Astrocyte (in vitro differentiated cells and primary cell): ENCODE results near the gene ACYP1. TPM values are rescaled to one million over a fixed set of nuclear protein-coding genes. Genes with fewer than 3 reads are reported as not detected.
A peak's percentile ranks its signal among the peaks of the same experiment; 100 is the strongest.

Experiments used
- DNase-seq: peaks from one replicate; pipeline ENCODE4 v3.0.0-alpha.2; 2010; ENCODE audit warnings: low read depth
- FAIRE-seq: peaks from 2 replicates; lab custom pipeline; 2011; peaks lifted over from hg19 to GRCh38; lab: Jason Lieb, UNC
- H2AFZ ChIP-seq: 2 replicates; pipeline ENCODE4 v1.6.0; 2012; ENCODE audit warnings: low read depth, low read length, inconsistent platforms
- H3K27ac ChIP-seq: 2 replicates; pipeline ENCODE4 v1.5.1; 2011; ENCODE audit warnings: low read depth, low read length, inconsistent platforms
- H3K27me3 ChIP-seq: 2 replicates; pipeline ENCODE4 v1.6.0; 2011; ENCODE audit warnings: low read length, inconsistent platforms; ENCODE audit not compliant: insufficient read depth
- H3K36me3 ChIP-seq: 2 replicates; pipeline ENCODE4 v1.5.1; 2011; ENCODE audit warnings: low read length, inconsistent platforms; ENCODE audit not compliant: insufficient read depth
- H3K4me1 ChIP-seq: 2 replicates; pipeline ENCODE4 v1.5.1; 2011; ENCODE audit warnings: low read length, inconsistent platforms; ENCODE audit not compliant: insufficient read depth
- H3K4me2 ChIP-seq: 2 replicates; pipeline ENCODE4 v1.6.0; 2012; ENCODE audit warnings: low read length, inconsistent platforms
- H3K4me3 ChIP-seq: 2 replicates; pipeline ENCODE4 v1.5.1; 2011; ENCODE audit warnings: low read depth, mild to moderate bottlenecking, low read length, inconsistent platforms; ENCODE audit not compliant: insufficient read depth
- H3K79me2 ChIP-seq: 2 replicates; pipeline ENCODE4 v1.6.0; 2012; ENCODE audit warnings: mild to moderate bottlenecking, low read length, inconsistent platforms; ENCODE audit not compliant: insufficient read depth
- H3K9ac ChIP-seq: 2 replicates; pipeline ENCODE4 v1.6.0; 2012; ENCODE audit warnings: mild to moderate bottlenecking, low read length, inconsistent platforms
- H3K9me3 ChIP-seq: 2 replicates; pipeline ENCODE4 v1.5.1; 2012; ENCODE audit warnings: low read depth, mild to moderate bottlenecking, low read length, inconsistent platforms; ENCODE audit not compliant: insufficient read depth
- H4K20me1 ChIP-seq: 2 replicates; pipeline ENCODE4 v1.6.0; 2012; ENCODE audit warnings: low read length, inconsistent platforms; ENCODE audit not compliant: insufficient read depth
- H3K27ac Mint-ChIP-seq: one replicate; pipeline ENCODE4 v1.8.0; 2021; ENCODE audit warnings: mild to moderate bottlenecking, mixed read lengths; ENCODE audit not compliant: unreplicated experiment
- H3K27me3 Mint-ChIP-seq: one replicate; pipeline ENCODE4 v1.8.0; 2021; ENCODE audit warnings: low read depth, mixed read lengths; ENCODE audit not compliant: unreplicated experiment
- H3K36me3 Mint-ChIP-seq: one replicate; pipeline ENCODE4 v1.8.0; 2021; ENCODE audit warnings: low read depth, mixed read lengths; ENCODE audit not compliant: unreplicated experiment
- H3K4me1 Mint-ChIP-seq: one replicate; pipeline ENCODE4 v1.8.0; 2021; ENCODE audit warnings: low read depth, mixed read lengths; ENCODE audit not compliant: unreplicated experiment
- H3K4me3 Mint-ChIP-seq: one replicate; pipeline ENCODE4 v1.8.0; 2021; ENCODE audit warnings: mild to moderate bottlenecking, moderate library complexity, mixed read lengths; ENCODE audit not compliant: unreplicated experiment
- H3K9me3 Mint-ChIP-seq: one replicate; pipeline ENCODE4 v1.8.0; 2021; ENCODE audit warnings: mild to moderate bottlenecking, mixed read lengths; ENCODE audit not compliant: unreplicated experiment
- EZH2 ChIP-seq: IDR thresholded peaks from 2 replicates; pipeline ENCODE4 v1.6.1; 2012; ENCODE audit warnings: mild to moderate bottlenecking, low read length, inconsistent platforms; ENCODE audit not compliant: insufficient read depth
- total RNA-seq: library from RNA; stranded (reverse); gene quantifications from 2 replicates; pipeline ENCODE4 v1.2.1, GENCODE V29; 2021
- TF ChIP-seq, protein P1 (sequence below): IDR thresholded peaks from 2 replicates; pipeline ENCODE4 v1.5.1; 2011; ENCODE audit warnings: low read depth, mild to moderate bottlenecking, inconsistent platforms, low read length, moderate library complexity; ENCODE audit not compliant: insufficient read depth

ACYP1 gene
- total RNA-seq, 1 donor from 2014 or later = 8.9 TPM

DNA sequence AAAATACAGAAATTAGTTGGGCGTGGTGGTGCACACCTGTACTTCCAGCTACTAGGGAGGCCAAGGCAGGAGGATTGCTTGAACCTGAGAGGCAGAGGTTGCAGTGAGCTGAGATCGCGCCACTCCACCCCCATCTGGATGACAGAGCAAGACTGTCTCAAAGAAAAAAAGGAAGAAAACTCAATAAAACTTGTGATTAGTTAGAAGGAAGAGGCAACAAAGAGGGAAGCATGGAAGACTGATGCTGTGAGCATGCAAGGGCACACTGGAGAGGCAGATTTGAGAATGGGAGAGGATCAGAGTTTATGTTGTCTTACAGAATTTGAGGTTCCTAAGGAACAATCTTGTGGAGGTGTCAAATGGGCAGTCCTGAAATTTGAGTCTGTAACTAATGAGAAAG, 2.9 kb upstream of the ACYP1 start:
- no peak overlapping the region for H3K27ac Mint-ChIP-seq
- Histone ChIP-seq H3K9ac (no peak overlapping the region), H2AFZ (no peak overlapping the region), H3K36me3 (no peaks in the 10 kb centered on the region), H3K27ac (no peak overlapping the region), H3K27me3 (no peaks in the 10 kb centered on the region), H3K9me3 (no peaks in the 10 kb centered on the region), H3K4me3 (no peak overlapping the region), H3K4me1 (peaks cover 16% of the 10 kb centered on the region), H3K79me2 (peaks cover 10% of the 10 kb centered on the region), H3K4me2 (no peak overlapping the region), H4K20me1 (no peaks in the 10 kb centered on the region)
- no peaks in the 10 kb centered on the region for H3K36me3 Mint-ChIP-seq
- TF ChIP-seq, protein P1, sequence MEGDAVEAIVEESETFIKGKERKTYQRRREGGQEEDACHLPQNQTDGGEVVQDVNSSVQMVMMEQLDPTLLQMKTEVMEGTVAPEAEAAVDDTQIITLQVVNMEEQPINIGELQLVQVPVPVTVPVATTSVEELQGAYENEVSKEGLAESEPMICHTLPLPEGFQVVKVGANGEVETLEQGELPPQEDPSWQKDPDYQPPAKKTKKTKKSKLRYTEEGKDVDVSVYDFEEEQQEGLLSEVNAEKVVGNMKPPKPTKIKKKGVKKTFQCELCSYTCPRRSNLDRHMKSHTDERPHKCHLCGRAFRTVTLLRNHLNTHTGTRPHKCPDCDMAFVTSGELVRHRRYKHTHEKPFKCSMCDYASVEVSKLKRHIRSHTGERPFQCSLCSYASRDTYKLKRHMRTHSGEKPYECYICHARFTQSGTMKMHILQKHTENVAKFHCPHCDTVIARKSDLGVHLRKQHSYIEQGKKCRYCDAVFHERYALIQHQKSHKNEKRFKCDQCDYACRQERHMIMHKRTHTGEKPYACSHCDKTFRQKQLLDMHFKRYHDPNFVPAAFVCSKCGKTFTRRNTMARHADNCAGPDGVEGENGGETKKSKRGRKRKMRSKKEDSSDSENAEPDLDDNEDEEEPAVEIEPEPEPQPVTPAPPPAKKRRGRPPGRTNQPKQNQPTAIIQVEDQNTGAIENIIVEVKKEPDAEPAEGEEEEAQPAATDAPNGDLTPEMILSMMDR = no peak
- TF ChIP-seq EZH2 = no peak
- H3K27me3 Mint-ChIP-seq = no peaks in the 10 kb centered on the region
- DNase-seq (no peak), FAIRE-seq (no peak)
- H3K4me1 Mint-ChIP-seq = no peaks in the 10 kb centered on the region
- H3K4me3 Mint-ChIP-seq = no peak overlapping the region
- H3K9me3 Mint-ChIP-seq = no peaks in the 10 kb centered on the region

DNA sequence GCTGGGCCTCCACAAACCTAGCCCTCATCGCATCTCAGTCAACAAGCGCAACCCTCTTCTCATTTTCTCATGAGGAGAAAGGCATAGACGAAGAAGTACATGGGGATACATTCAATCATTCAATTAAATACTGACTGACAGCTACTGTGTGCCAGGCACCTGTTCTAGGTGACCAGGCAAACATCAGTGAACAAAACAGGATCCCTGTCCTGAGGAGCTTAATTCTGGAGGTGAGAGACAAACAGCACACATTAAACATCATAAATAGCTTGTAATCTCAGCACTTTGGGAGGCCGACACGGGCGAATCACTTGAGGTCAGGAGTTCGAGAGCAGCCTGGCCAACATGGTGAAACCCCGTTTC, 362 bp upstream of the ACYP1 start:
- peak overlapping the region; percentile 28 for H3K27ac Mint-ChIP-seq
- H3K36me3 Mint-ChIP-seq = no peaks in the 10 kb centered on the region
- no peaks in the 10 kb centered on the region for H3K27me3 Mint-ChIP-seq
- peak overlapping the region; percentile 95 for H3K4me2 ChIP-seq
- H2AFZ ChIP-seq = peak overlapping the region; percentile 82
- peak overlapping the region; percentile 78 for H3K4me3 ChIP-seq
- H3K79me2 ChIP-seq = peaks cover 13% of the 10 kb centered on the region
- no peaks in the 10 kb centered on the region for H3K9me3 ChIP-seq
- no peaks in the 10 kb centered on the region for H3K36me3 ChIP-seq
- H3K27ac ChIP-seq = no peak overlapping the region
- H4K20me1 ChIP-seq = no peaks in the 10 kb centered on the region
- TF ChIP-seq EZH2 = no peak
- TF ChIP-seq, protein P1 = no peak
- H3K27me3 ChIP-seq = no peaks in the 10 kb centered on the region
- no peak for DNase-seq
- H3K9me3 Mint-ChIP-seq = no peaks in the 10 kb centered on the region
- peak overlapping the region; percentile 80 for H3K9ac ChIP-seq
- FAIRE-seq = no peak
- H3K4me1 ChIP-seq = peaks cover 9% of the 10 kb centered on the region
- peak overlapping the region; percentile 97 for H3K4me3 Mint-ChIP-seq
- no peaks in the 10 kb centered on the region for H3K4me1 Mint-ChIP-seq

DNA sequence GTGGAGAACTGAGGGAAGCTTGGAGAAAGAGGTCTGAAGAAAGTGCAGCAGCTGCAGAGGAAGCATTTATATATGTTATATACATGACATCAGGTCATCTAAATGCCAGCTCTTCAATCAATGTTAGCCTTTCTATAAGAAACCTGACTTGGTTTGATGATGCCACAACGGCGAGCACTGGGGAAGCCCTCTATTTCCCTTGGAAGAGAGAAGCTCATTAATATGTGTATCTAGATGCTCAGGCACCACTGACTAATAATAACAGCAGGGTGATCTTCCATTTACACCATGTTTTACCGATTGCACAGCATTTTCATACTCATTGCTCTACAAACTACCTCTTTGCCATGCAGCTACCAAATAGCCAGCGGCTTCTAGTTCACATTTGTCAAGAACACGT, 811 bp downstream of the ACYP1 start:
- Mint-ChIP-seq H3K9me3 (no peaks in the 10 kb centered on the region), H3K27ac (no peak overlapping the region)
- no peak for FAIRE-seq

More for the DNA sequence above, 811 bp downstream of the ACYP1 start:
- H3K36me3 Mint-ChIP-seq = no peaks in the 10 kb centered on the region
- H3K4me1 Mint-ChIP-seq = no peaks in the 10 kb centered on the region
- Histone ChIP-seq H3K4me1 (peaks cover 6% of the 10 kb centered on the region), H3K9ac (peak overlapping the region; percentile 80), H4K20me1 (no peaks in the 10 kb centered on the region), H3K27me3 (no peaks in the 10 kb centered on the region), H3K4me2 (peak overlapping the region; percentile 95), H3K9me3 (no peaks in the 10 kb centered on the region), H2AFZ (peak overlapping the region; percentile 82), H3K27ac (no peak overlapping the region), H3K4me3 (peak overlapping the region; percentile 78), H3K79me2 (peaks cover 13% of the 10 kb centered on the region), H3K36me3 (no peaks in the 10 kb centered on the region)
- H3K4me3 Mint-ChIP-seq = peak overlapping the region; percentile 97
- H3K27me3 Mint-ChIP-seq = no peaks in the 10 kb centered on the region
- no peak for TF ChIP-seq EZH2
- no peak for DNase-seq
